Right atrium auricular region (tissue), 2 donors: ENCODE results near the gene ENTR1. TPM values are rescaled to one million over a fixed set of nuclear protein-coding genes. Genes with fewer than 3 reads are reported as not detected.

Experiments used
- DNase-seq: peaks from one replicate; pipeline ENCODE4 v3.0.0-alpha.2; 2019; ENCODE audit warnings: low spot score
- H3K27ac ChIP-seq, 2 donors: fragments of 200-600 bp; sonication (generic); 1 replicate in 1 of 2; 2 replicates in 1 of 2; pipeline ENCODE4 v1.5.1; 2016 to 2019
- H3K27me3 ChIP-seq, 2 donors: fragments of 200-600 bp; sonication (generic); one replicate each; pipeline versions ENCODE4 v1.5.1 to v1.6.0; 2017 to 2019
- H3K36me3 ChIP-seq: fragments of 200-600 bp; sonication (generic); one replicate; pipeline ENCODE4 v1.5.1; 2016
- H3K4me1 ChIP-seq, 2 donors: fragments of 200-600 bp; sonication (generic); one replicate each; pipeline versions ENCODE4 v1.5.1 to v1.6.0; 2017 to 2019
- H3K4me3 ChIP-seq, 2 donors: fragments of 200-600 bp; sonication (generic); 1 replicate in 1 of 2; 2 replicates in 1 of 2; pipeline ENCODE4 v1.5.1; 2017 to 2019; ENCODE audit warnings: mild to moderate bottlenecking in 1 of 2, moderate library complexity in 1 of 2
- H3K9me3 ChIP-seq, 2 donors: fragments of 200-600 bp; sonication (generic); one replicate each; pipeline ENCODE4 v1.5.1; 2019
- CTCF ChIP-seq, 2 donors: fragments of 200-600 bp; sonication (generic); IDR thresholded peaks; one replicate each; pipeline ENCODE4 v1.5.1; 2019; ENCODE audit warnings: antibody characterized with exemption in 2 of 2
- total RNA-seq, 2 donors: library from RNA; depleted of rRNA; stranded (reverse); fragments of >200 nt; gene quantifications; one replicate each; pipeline ENCODE4 v1.1.0, GENCODE V29; 2016

The ENTR1 gene
- total RNA-seq, 2 donors from 2014 or later = 10.3 to 17.6 TPM

- no peak for TF ChIP-seq CTCF (IDR thresholded peaks at IDR 0.05)
- no peak overlapping the region for H3K27ac ChIP-seq
- H3K4me3 ChIP-seq = no peak overlapping the region
- no peaks in the 10 kb centered on the region for H3K9me3 ChIP-seq
- no peaks in the 10 kb centered on the region for H3K27me3 ChIP-seq
- peaks cover 60% of the 10 kb centered on the region for H3K36me3 ChIP-seq
- DNase-seq = no peak
- H3K4me1 ChIP-seq = no peaks in the 10 kb centered on the region
Observed at GRCh38 chr9:136389396-136389795, 21.0 kb downstream of the ENTR1 start.

- Histone ChIP-seq H3K27me3 (no peaks in the 10 kb centered on the region), H3K4me1 (no peaks in the 10 kb centered on the region), H3K4me3 (no peak overlapping the region), H3K27ac (no peak overlapping the region), H3K9me3 (no peaks in the 10 kb centered on the region), H3K36me3 (peaks cover 56% of the 10 kb centered on the region)
- no peak for TF ChIP-seq CTCF (IDR thresholded peaks at IDR 0.05)
- no peak for DNase-seq
Observed at GRCh38 chr9:136387217-136387616, 23.2 kb downstream of the ENTR1 start.

DNA sequence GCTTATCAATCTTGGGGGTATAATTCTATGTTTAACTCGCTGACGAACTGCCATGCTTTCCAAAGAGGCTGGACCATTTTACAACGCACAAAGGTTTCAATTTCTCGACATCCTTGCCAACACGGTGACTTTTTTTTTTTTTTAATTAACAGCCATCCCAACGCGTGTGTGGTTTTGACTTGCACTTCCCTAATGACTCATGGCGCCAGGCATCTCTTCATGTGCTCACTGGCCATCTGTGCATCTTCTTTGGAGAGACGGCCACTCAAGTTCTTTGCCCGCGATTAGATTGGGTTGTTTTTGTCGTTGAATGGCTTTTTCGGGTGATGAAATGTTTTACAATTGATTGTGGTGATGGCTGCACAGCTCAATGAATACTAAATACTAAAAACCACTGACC is 24.4 kb downstream of the ENTR1 start:
- peaks cover 0 to 2% of the 10 kb centered on the region in 2 donors for H3K4me1 ChIP-seq
- peaks cover 46% of the 10 kb centered on the region for H3K36me3 ChIP-seq

DNA sequence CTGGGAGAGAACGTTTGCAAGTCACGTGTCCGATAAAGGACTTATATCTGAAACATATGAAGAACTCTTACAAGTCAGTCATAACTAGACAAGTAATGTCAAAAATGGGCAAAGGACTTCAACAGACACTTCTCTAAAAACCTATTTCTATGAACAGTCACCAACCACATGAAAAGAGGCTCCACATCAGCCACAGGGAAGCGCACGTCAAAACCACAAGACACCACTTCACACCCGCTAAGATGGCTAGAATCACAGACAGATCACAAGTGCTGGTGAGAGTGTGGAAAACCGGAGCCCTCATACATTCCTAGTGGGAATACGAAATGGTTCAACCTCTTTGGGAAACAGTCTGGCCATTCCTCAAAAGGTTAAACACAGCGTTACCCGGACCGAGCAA is 25.4 kb downstream of the ENTR1 start:
- DNase-seq = no peak
- peaks cover 46% of the 10 kb centered on the region for H3K36me3 ChIP-seq
- peaks cover 0 to 6% of the 10 kb centered on the region in 2 donors for H3K4me1 ChIP-seq
- no peak overlapping the region for H3K27ac ChIP-seq
- H3K4me3 ChIP-seq = no peak overlapping the region
- H3K9me3 ChIP-seq = no peaks in the 10 kb centered on the region
- no peaks in the 10 kb centered on the region for H3K27me3 ChIP-seq
- TF ChIP-seq CTCF (IDR thresholded peaks at IDR 0.05) = no peak

More for the DNA sequence above, 24.4 kb downstream of the ENTR1 start:
- H3K27me3 ChIP-seq = no peaks in the 10 kb centered on the region
- H3K27ac ChIP-seq = no peak overlapping the region
- no peak overlapping the region for H3K4me3 ChIP-seq
- no peak for TF ChIP-seq CTCF (IDR thresholded peaks at IDR 0.05)
- no peak for DNase-seq
- H3K9me3 ChIP-seq = no peaks in the 10 kb centered on the region

DNA sequence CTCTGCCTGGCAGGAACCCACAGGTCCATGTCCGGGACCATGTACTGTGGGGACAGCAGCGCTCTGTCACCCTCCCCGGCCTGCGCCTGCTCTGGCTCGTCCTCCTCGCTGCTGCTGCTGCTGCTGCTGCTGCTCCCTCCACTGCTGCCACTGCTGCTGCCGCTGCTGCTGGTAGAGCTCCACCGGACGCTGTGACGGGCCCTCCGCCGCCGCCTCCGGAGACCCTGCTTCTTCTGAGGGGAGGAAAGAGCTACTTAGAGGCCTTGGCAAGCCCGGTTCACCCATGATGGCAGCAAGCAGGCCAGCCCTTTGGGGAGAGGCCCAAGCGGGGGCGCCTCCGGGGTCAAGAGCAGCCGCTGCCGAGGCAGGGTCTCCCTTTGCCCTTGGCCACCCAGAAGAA is 27.0 kb downstream of the ENTR1 start:
- no peak overlapping the region for H3K27ac ChIP-seq
- no peaks in the 10 kb centered on the region for H3K9me3 ChIP-seq
- H3K4me1 ChIP-seq = peaks cover 0 to 12% of the 10 kb centered on the region in 2 donors
- peaks cover 36% of the 10 kb centered on the region for H3K36me3 ChIP-seq
- H3K27me3 ChIP-seq = no peaks in the 10 kb centered on the region
- no peak for TF ChIP-seq CTCF (IDR thresholded peaks at IDR 0.05)
- no peak overlapping the region for H3K4me3 ChIP-seq
- no peak for DNase-seq

GRCh38 chr9:136381966-136382513 is 28.4 kb downstream of the ENTR1 start:
- TF ChIP-seq CTCF (IDR thresholded peaks at IDR 0.05) = no peak
- H3K36me3 ChIP-seq = peaks cover 22% of the 10 kb centered on the region

More at GRCh38 chr9:136381966-136382513, 28.4 kb downstream of the ENTR1 start:
- Histone ChIP-seq H3K4me3 (no peak overlapping the region), H3K4me1 (peaks cover 0 to 17% of the 10 kb centered on the region in 2 donors), H3K9me3 (no peaks in the 10 kb centered on the region), H3K27me3 (no peaks in the 10 kb centered on the region), H3K27ac (no peak overlapping the region)
- no peak for DNase-seq
